H1 (cell line): ENCODE data around the gene GRAMD1C.
A peak's percentile ranks its signal among the peaks of the same experiment; 100 is the strongest.

Experiments
- BCL11A ChIP-seq, 2 experiments: IDR thresholded peaks; one replicate each; pipeline ENCODE4 v1.6.1; 2011; ENCODE audit warnings: low read depth in 2 of 2, low read length in 2 of 2, mild to moderate bottlenecking in 2 of 2
- CBX8 ChIP-seq: fragments of 300-800, 300-1000 bp; sonication (generic); IDR thresholded peaks from 2 replicates; pipeline ENCODE4 v1.7.1; 2016; ENCODE audit warnings: low read depth, low read length, borderline replicate concordance
- CREB1 ChIP-seq: IDR thresholded peaks from 2 replicates; pipeline ENCODE4 v1.6.1; 2012; ENCODE audit warnings: inconsistent platforms
- CTCF ChIP-seq, 3 experiments: IDR thresholded peaks; 1 replicate in 2 of 3; 2 replicates in 1 of 3; pipeline versions ENCODE4 v1.5.1 to v1.6.1; 2011; ENCODE audit warnings: low read length in 3 of 3, mild to moderate bottlenecking in 3 of 3, inconsistent platforms in 2 of 3, low read depth in 1 of 3, moderate library complexity in 1 of 3; ENCODE audit not compliant: insufficient read depth in 1 of 3; ENCODE audit errors: control extremely low read depth in 1 of 3
- EP300 ChIP-seq, 2 experiments: IDR thresholded peaks; 1 replicate in 1 of 2; 2 replicates in 1 of 2; pipeline ENCODE4 v1.6.1; 2011 to 2012; ENCODE audit warnings: low read depth in 2 of 2, low read length in 2 of 2, mild to moderate bottlenecking in 2 of 2, borderline replicate concordance in 1 of 2, inconsistent platforms in 1 of 2, moderate library complexity in 1 of 2
- GABPA ChIP-seq: IDR thresholded peaks from 2 replicates; pipeline ENCODE4 v1.6.1; 2011; ENCODE audit warnings: mild to moderate bottlenecking, low read length, moderate library complexity, borderline replicate concordance; ENCODE audit not compliant: insufficient read depth
- POLR2AphosphoS5 ChIP-seq: IDR thresholded peaks from 2 replicates; pipeline ENCODE4 v1.6.1; 2011; ENCODE audit warnings: low read depth, low read length
- RBBP5 ChIP-seq: IDR thresholded peaks from 2 replicates; pipeline ENCODE4 v1.7.1; 2012; ENCODE audit warnings: low read depth, mild to moderate bottlenecking, inconsistent platforms, low read length, moderate library complexity, borderline replicate concordance
- SIX5 ChIP-seq: IDR thresholded peaks from 2 replicates; pipeline ENCODE4 v1.6.1; 2011; ENCODE audit warnings: mild to moderate bottlenecking, low read depth, low read length
- SP2 ChIP-seq: IDR thresholded peaks from 2 replicates; pipeline ENCODE4 v1.6.1; 2012; ENCODE audit warnings: mild to moderate bottlenecking, low read length, inconsistent platforms
- SUZ12 ChIP-seq: fragments of 200-600 bp; sonication (generic); IDR thresholded peaks from 2 replicates; pipeline ENCODE4 v1.6.1; 2012; ENCODE audit warnings: mild to moderate bottlenecking, inconsistent platforms, low read length, moderate library complexity, mixed read lengths
- TCF12 ChIP-seq: IDR thresholded peaks from 2 replicates; pipeline ENCODE4 v1.6.1; 2011; ENCODE audit warnings: low read depth, mild to moderate bottlenecking, low read length
- USF2 ChIP-seq: IDR thresholded peaks from 2 replicates; pipeline ENCODE4 v1.6.1; 2011; ENCODE audit warnings: low read length, improper control_type of control experiment

- TF ChIP-seq BCL11A (IDR thresholded peaks at IDR 0.05; ENCODE audit: low read depth in 2 of 2, low read length in 2 of 2) (no peak), USF2 (no peak), TCF12 (no peak), CREB1 (no peak; the same call in 1 of the 2 replicates), CTCF (IDR thresholded peaks at IDR 0.05; ENCODE audit: control extremely low read depth in 1 of 3, insufficient read depth in 1 of 3, low read depth in 1 of 3, low read length in 3 of 3) (0 out of 4 replicates have a peak, but pooled peaks of 1 of the 3 experiments have one; percentile 2), GABPA (no peak), SUZ12 (no peak), SIX5 (no peak), CBX8 (no peak), POLR2AphosphoS5 (no peak), SP2 (no peak), RBBP5 (no peak), EP300 (IDR thresholded peaks at IDR 0.05; ENCODE audit: borderline replicate concordance in 1 of 2, low read depth in 2 of 2, low read length in 2 of 2) (no peak)
Measured at GRCh38 chr3:113948015-113948917, 109.7 kb downstream of the GRAMD1C start.
